GM10266 (cell line): ENCODE measurements around the gene TMEM91.

Experiments used
- DNase-seq: peaks from one replicate; pipeline ENCODE4 v3.0.0; 2012; ENCODE audit errors: extremely low spot score
- CTCF ChIP-seq: IDR thresholded peaks from 2 replicates; pipeline ENCODE4 v1.5.1; 2012; ENCODE audit warnings: mild to moderate bottlenecking, low read depth; ENCODE audit not compliant: control insufficient read depth, insufficient read depth; ENCODE audit errors: missing control alignments

Gene TMEM91

GRCh38 chr19:41412953-41413352, 36.6 kb downstream of the TMEM91 start:
- no peak for DNase-seq
- TF ChIP-seq CTCF: no peak

- DNase-seq: no peak
- no peak for TF ChIP-seq CTCF
Observed at GRCh38 chr19:41413947-41414346, 37.6 kb downstream of the TMEM91 start.

- no peak for DNase-seq
- no peak for TF ChIP-seq CTCF
Observed at GRCh38 chr19:41414461-41414860, 38.1 kb downstream of the TMEM91 start.

- DNase-seq: no peak
- TF ChIP-seq CTCF: no peak
Observed at GRCh38 chr19:41415154-41415571, 38.8 kb downstream of the TMEM91 start.

GRCh38 chr19:41416194-41416674, 39.9 kb downstream of the TMEM91 start:
- DNase-seq: no peak
- TF ChIP-seq CTCF: no peak

GRCh38 chr19:41420101-41420880, 44.0 kb downstream of the TMEM91 start:
- DNase-seq: no peak
- TF ChIP-seq CTCF: no peak

- no peak for DNase-seq
- TF ChIP-seq CTCF: no peak
Observed at GRCh38 chr19:41421314-41421713, 45.0 kb downstream of the TMEM91 start.
